ENCODE results near the gene NDUFB5. TPM values are rescaled to one million over a fixed set of nuclear protein-coding genes. Genes with fewer than 3 reads are reported as not detected.
"Not testable (repeated sequence)": the region's sequence is repeated elsewhere in the genome, so short reads cannot be mapped to it uniquely, and the experiment has no call there.

NDUFB5 gene
- total RNA-seq, 1 donor from 2014 or later, result 93.9 TPM

- intact Hi-C loops (cut with DNase I), result no loop called here
- TF ChIP-seq CTCF (IDR thresholded peaks at IDR 0.05), result no peak
- ATAC-seq (no peak), DNase-seq (no peak)
- no peaks in the 10 kb centered on the region for H3K36me3 ChIP-seq
- H3K9me3 ChIP-seq, result no peaks in the 10 kb centered on the region
- H3K4me3 ChIP-seq, result no peak overlapping the region
- H3K4me1 ChIP-seq, result peaks cover 5% of the 10 kb centered on the region
- H3K27ac ChIP-seq, result no peak overlapping the region
- H3K27me3 ChIP-seq (ENCODE audit: low read depth), result no peaks in the 10 kb centered on the region
These were observed 35.9 kb downstream of the NDUFB5 start for GRCh38 chr3:179640469-179640868.

GRCh38 chr3:179642871-179643270 lies 38.3 kb downstream of the NDUFB5 start:
- no peak for TF ChIP-seq CTCF (IDR thresholded peaks at IDR 0.05)
- no peak for DNase-seq
- Histone ChIP-seq H3K36me3 (no peaks in the 10 kb centered on the region), H3K4me1 (peaks cover 5% of the 10 kb centered on the region), H3K4me3 (no peak overlapping the region), H3K27me3 (ENCODE audit: low read depth) (no peaks in the 10 kb centered on the region), H3K9me3 (no peaks in the 10 kb centered on the region), H3K27ac (no peak overlapping the region)
- intact Hi-C loops (cut with DNase I), result no loop called here
- no peak for ATAC-seq

- H3K27ac ChIP-seq; H3K4me1 ChIP-seq; H3K4me3 ChIP-seq; H3K9me3 ChIP-seq; H3K27me3 ChIP-seq (ENCODE audit: low read depth); intact Hi-C loops (cut with DNase I); DNase-seq; H3K36me3 ChIP-seq; ATAC-seq: not testable (repeated sequence)
These were observed 39.2 kb downstream of the NDUFB5 start for GRCh38 chr3:179643837-179644236.

- no peak for TF ChIP-seq CTCF (IDR thresholded peaks at IDR 0.05)
- ATAC-seq (no peak), DNase-seq (no peak)
- Histone ChIP-seq H3K9me3 (no peaks in the 10 kb centered on the region), H3K27ac (no peak overlapping the region), H3K27me3 (ENCODE audit: low read depth) (no peaks in the 10 kb centered on the region), H3K4me3 (no peak overlapping the region), H3K4me1 (peaks cover 5% of the 10 kb centered on the region), H3K36me3 (no peaks in the 10 kb centered on the region)
- intact Hi-C loops (cut with DNase I), result no loop called here
These were observed 41.6 kb downstream of the NDUFB5 start for GRCh38 chr3:179646177-179646576.

- no peaks in the 10 kb centered on the region for H3K9me3 ChIP-seq
- TF ChIP-seq CTCF (IDR thresholded peaks at IDR 0.05), result no peak
- ATAC-seq, result no peak
- peak overlapping the region; percentile 92 for H3K27ac ChIP-seq
- H3K27me3 ChIP-seq (ENCODE audit: low read depth), result no peaks in the 10 kb centered on the region
- H3K36me3 ChIP-seq, result no peaks in the 10 kb centered on the region
- H3K4me1 ChIP-seq, result peaks cover 19% of the 10 kb centered on the region
- H3K4me3 ChIP-seq, result peak overlapping the region; percentile 83
- DNase-seq, result no peak
- intact Hi-C loops (cut with DNase I), result no loop called here
These were observed 47.3 kb downstream of the NDUFB5 start for GRCh38 chr3:179651687-179652446.

- peak within 1 kb of the TSS; percentile 92 for H3K27ac ChIP-seq
- TF ChIP-seq CTCF (IDR thresholded peaks at IDR 0.05), result no peak
- intact Hi-C loops (cut with DNase I), result no loop called here
- H3K4me3 ChIP-seq, result peak within 1 kb of the TSS; percentile 83
- H3K9me3 ChIP-seq, result no peaks in the 10 kb centered on the region
- ATAC-seq (peak; percentile 75 to 83), DNase-seq (peak; percentile 75)
- no peaks in the 10 kb centered on the region for H3K27me3 ChIP-seq (ENCODE audit: low read depth)
- no peaks in the 10 kb centered on the region for H3K36me3 ChIP-seq
- H3K4me1 ChIP-seq, result peaks cover 19% of the 10 kb centered on the region
These were observed 48.0 kb downstream of the NDUFB5 start, which contains the start of gene USP13 for GRCh38 chr3:179652447-179653095. USP13 (plus strand) TSS chr3:179653040; CDS start chr3:179653226, 186 bp downstream.
